Suprapubic skin (tissue), 3 donors: ENCODE data around the gene RPA1.

Experiments used
- POLR2A ChIP-seq, 2 donors: fragments of 450-650 bp; IDR thresholded peaks; one replicate each; pipeline ENCODE4 v1.6.1; 2017; ENCODE audit warnings: antibody characterized with exemption in 2 of 2, mild to moderate bottlenecking in 2 of 2, moderate library complexity in 2 of 2
- TF ChIP-seq, protein P1 (sequence below), 2 donors: fragments of 200-600 bp in 1 of 2; fragments of 450-650 bp in 1 of 2; sonication (generic) in 1 of 2; IDR thresholded peaks; one replicate each; pipeline ENCODE4 v1.5.1; 2016 to 2019; ENCODE audit warnings: antibody characterized with exemption in 2 of 2, mild to moderate bottlenecking in 1 of 2, moderate library complexity in 1 of 2

DNA sequence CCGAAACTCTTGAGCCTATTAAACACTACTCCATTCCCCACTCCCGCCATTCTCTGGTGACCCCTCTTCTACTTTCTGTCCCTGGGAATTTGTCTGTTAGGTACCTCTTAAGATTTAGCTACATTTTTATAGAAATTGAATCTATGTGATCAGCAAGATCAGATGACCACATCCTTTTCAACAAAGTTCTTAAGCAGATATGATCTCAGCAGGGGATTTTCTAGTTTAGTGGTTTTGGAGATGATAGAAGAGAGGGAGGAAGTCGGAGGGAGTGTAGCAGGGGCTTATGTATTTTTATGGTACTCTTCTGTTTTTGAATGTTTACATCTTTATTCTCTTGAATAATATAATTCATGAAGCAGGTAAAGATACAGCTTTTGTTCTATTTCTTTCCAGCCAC lies 40.8 kb downstream of the RPA1 start:
- TF ChIP-seq, protein P1, sequence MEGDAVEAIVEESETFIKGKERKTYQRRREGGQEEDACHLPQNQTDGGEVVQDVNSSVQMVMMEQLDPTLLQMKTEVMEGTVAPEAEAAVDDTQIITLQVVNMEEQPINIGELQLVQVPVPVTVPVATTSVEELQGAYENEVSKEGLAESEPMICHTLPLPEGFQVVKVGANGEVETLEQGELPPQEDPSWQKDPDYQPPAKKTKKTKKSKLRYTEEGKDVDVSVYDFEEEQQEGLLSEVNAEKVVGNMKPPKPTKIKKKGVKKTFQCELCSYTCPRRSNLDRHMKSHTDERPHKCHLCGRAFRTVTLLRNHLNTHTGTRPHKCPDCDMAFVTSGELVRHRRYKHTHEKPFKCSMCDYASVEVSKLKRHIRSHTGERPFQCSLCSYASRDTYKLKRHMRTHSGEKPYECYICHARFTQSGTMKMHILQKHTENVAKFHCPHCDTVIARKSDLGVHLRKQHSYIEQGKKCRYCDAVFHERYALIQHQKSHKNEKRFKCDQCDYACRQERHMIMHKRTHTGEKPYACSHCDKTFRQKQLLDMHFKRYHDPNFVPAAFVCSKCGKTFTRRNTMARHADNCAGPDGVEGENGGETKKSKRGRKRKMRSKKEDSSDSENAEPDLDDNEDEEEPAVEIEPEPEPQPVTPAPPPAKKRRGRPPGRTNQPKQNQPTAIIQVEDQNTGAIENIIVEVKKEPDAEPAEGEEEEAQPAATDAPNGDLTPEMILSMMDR (IDR thresholded peaks at IDR 0.05) = no peak
- TF ChIP-seq POLR2A (IDR thresholded peaks at IDR 0.05) = no peak
